RWPE2 (cell line): Measurements from ENCODE around the gene STX2.

Source experiments
- ATAC-seq: fragments of 200-7000 bp; cut with Tn5 transposase; 3 replicates; pipeline ENCODE4 v1.9.1; 2021; ENCODE audit warnings: low read depth
- DNase-seq: peaks from one replicate; pipeline ENCODE4 v3.0.0-alpha.2; 2020; ENCODE audit warnings: low spot score
- H3K27ac ChIP-seq: fragments of 450-650 bp; 2 replicates; pipeline ENCODE4 v1.5.1; 2017; ENCODE audit warnings: mild to moderate bottlenecking; ENCODE audit not compliant: poor library complexity, severe bottlenecking
- H3K27me3 ChIP-seq: fragments of 250-450 bp; sonication (Bioruptor Pico); 2 replicates; pipeline ENCODE4 v1.5.1; 2021; ENCODE audit warnings: mild to moderate bottlenecking, moderate library complexity; ENCODE audit not compliant: insufficient read depth, poor library complexity, severe bottlenecking
- H3K36me3 ChIP-seq: fragments of 250-450 bp; sonication (Bioruptor Pico); 2 replicates; pipeline ENCODE4 v1.5.1; 2020; ENCODE audit warnings: low read depth, mild to moderate bottlenecking, moderate library complexity
- H3K4me1 ChIP-seq: fragments of 250-450 bp; sonication (Bioruptor Pico); 2 replicates; pipeline ENCODE4 v1.5.1; 2021; ENCODE audit warnings: mild to moderate bottlenecking, moderate library complexity; ENCODE audit not compliant: insufficient read depth, poor library complexity, severe bottlenecking
- H3K4me3 ChIP-seq: fragments of 250-450 bp; sonication (Bioruptor Pico); 2 replicates; pipeline ENCODE4 v1.5.1; 2021; ENCODE audit warnings: mild to moderate bottlenecking, moderate library complexity; ENCODE audit not compliant: severe bottlenecking
- H3K9me3 ChIP-seq: fragments of 250-450 bp; sonication (Bioruptor Pico); 2 replicates; pipeline ENCODE4 v1.5.1; 2021; ENCODE audit warnings: mild to moderate bottlenecking, moderate library complexity; ENCODE audit not compliant: severe bottlenecking
- CTCF ChIP-seq: fragments of 450-650 bp; IDR thresholded peaks from one replicate; pipeline ENCODE4 v1.5.1; 2017; ENCODE audit warnings: mild to moderate bottlenecking, moderate library complexity; ENCODE audit not compliant: poor library complexity, severe bottlenecking

The STX2 gene

GRCh38 chr12:130742716-130743115 is 96.3 kb downstream of the STX2 start:
- no peak for TF ChIP-seq CTCF
- no peaks in the 10 kb centered on the region for H3K4me1 ChIP-seq
- ATAC-seq (no peak), DNase-seq (no peak)
- H3K27me3 ChIP-seq = no peaks in the 10 kb centered on the region
- H3K4me3 ChIP-seq = no peak overlapping the region
- H3K27ac ChIP-seq = no peak overlapping the region
- peaks cover 1% of the 10 kb centered on the region for H3K9me3 ChIP-seq
- H3K36me3 ChIP-seq = no peaks in the 10 kb centered on the region

GRCh38 chr12:130742112-130742511 is 96.9 kb downstream of the STX2 start:
- H3K9me3 ChIP-seq = peaks cover 1% of the 10 kb centered on the region
- H3K27me3 ChIP-seq = no peaks in the 10 kb centered on the region
- no peaks in the 10 kb centered on the region for H3K4me1 ChIP-seq
- no peak overlapping the region for H3K27ac ChIP-seq
- H3K4me3 ChIP-seq = no peak overlapping the region
- TF ChIP-seq CTCF = no peak
- DNase-seq (no peak), ATAC-seq (no peak)
- H3K36me3 ChIP-seq = no peaks in the 10 kb centered on the region
